RWPE2 (cell line): ENCODE measurements around the gene TMEM129.
A peak's percentile ranks its signal among the peaks of the same experiment; 100 is the strongest.

Source experiments
- ATAC-seq: fragments of 200-7000 bp; cut with Tn5 transposase; 3 replicates; pipeline ENCODE4 v1.9.1; 2021; ENCODE audit warnings: low read depth
- DNase-seq: peaks from one replicate; pipeline ENCODE4 v3.0.0-alpha.2; 2020; ENCODE audit warnings: low spot score
- H3K27ac ChIP-seq: fragments of 450-650 bp; 2 replicates; pipeline ENCODE4 v1.5.1; 2017; ENCODE audit warnings: mild to moderate bottlenecking; ENCODE audit not compliant: poor library complexity, severe bottlenecking
- H3K27me3 ChIP-seq: fragments of 250-450 bp; sonication (Bioruptor Pico); 2 replicates; pipeline ENCODE4 v1.5.1; 2021; ENCODE audit warnings: mild to moderate bottlenecking, moderate library complexity; ENCODE audit not compliant: insufficient read depth, poor library complexity, severe bottlenecking
- H3K36me3 ChIP-seq: fragments of 250-450 bp; sonication (Bioruptor Pico); 2 replicates; pipeline ENCODE4 v1.5.1; 2020; ENCODE audit warnings: low read depth, mild to moderate bottlenecking, moderate library complexity
- H3K4me1 ChIP-seq: fragments of 250-450 bp; sonication (Bioruptor Pico); 2 replicates; pipeline ENCODE4 v1.5.1; 2021; ENCODE audit warnings: mild to moderate bottlenecking, moderate library complexity; ENCODE audit not compliant: insufficient read depth, poor library complexity, severe bottlenecking
- H3K4me3 ChIP-seq: fragments of 250-450 bp; sonication (Bioruptor Pico); 2 replicates; pipeline ENCODE4 v1.5.1; 2021; ENCODE audit warnings: mild to moderate bottlenecking, moderate library complexity; ENCODE audit not compliant: severe bottlenecking
- H3K9me3 ChIP-seq: fragments of 250-450 bp; sonication (Bioruptor Pico); 2 replicates; pipeline ENCODE4 v1.5.1; 2021; ENCODE audit warnings: mild to moderate bottlenecking, moderate library complexity; ENCODE audit not compliant: severe bottlenecking
- TF ChIP-seq, protein P1 (sequence below): fragments of 450-650 bp; IDR thresholded peaks from one replicate; pipeline ENCODE4 v1.5.1; 2017; ENCODE audit warnings: mild to moderate bottlenecking, moderate library complexity; ENCODE audit not compliant: poor library complexity, severe bottlenecking

The TMEM129 gene

DNA sequence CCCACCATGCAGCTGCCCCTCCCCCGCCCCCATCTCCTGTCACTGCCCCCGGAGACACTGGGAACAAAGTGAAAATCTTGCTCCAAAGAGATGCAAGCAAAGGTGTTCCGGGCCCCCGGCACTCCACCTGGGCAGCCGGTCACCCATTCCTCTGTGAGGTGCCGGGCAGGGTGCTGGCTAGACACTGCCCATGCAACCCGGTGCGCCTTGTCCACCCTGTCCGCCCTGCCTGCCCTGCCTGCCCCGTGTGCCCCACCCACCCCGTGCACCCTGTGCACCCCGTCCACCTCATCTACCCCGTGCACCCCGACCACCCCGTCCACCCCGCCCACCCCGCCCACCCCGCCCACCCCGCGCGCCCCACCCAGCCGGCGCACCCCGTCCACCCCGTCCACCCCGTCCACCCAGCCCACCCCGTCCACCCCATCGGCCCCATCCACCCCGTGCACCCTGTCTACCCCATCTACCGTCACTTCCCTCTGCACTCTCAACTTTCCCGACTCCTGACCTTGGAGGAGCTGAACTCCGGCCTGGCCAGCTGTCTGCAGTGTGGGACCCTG, 40.1 kb upstream of the TMEM129 start:
- Histone ChIP-seq H3K27ac (no peak overlapping the region), H3K9me3 (no peaks in the 10 kb centered on the region), H3K4me3 (no peak overlapping the region), H3K4me1 (peaks cover 12% of the 10 kb centered on the region), H3K36me3 (no peaks in the 10 kb centered on the region), H3K27me3 (no peaks in the 10 kb centered on the region)
- no peak for DNase-seq
- TF ChIP-seq, protein P1, sequence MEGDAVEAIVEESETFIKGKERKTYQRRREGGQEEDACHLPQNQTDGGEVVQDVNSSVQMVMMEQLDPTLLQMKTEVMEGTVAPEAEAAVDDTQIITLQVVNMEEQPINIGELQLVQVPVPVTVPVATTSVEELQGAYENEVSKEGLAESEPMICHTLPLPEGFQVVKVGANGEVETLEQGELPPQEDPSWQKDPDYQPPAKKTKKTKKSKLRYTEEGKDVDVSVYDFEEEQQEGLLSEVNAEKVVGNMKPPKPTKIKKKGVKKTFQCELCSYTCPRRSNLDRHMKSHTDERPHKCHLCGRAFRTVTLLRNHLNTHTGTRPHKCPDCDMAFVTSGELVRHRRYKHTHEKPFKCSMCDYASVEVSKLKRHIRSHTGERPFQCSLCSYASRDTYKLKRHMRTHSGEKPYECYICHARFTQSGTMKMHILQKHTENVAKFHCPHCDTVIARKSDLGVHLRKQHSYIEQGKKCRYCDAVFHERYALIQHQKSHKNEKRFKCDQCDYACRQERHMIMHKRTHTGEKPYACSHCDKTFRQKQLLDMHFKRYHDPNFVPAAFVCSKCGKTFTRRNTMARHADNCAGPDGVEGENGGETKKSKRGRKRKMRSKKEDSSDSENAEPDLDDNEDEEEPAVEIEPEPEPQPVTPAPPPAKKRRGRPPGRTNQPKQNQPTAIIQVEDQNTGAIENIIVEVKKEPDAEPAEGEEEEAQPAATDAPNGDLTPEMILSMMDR, result no peak
- no peak for ATAC-seq

DNA sequence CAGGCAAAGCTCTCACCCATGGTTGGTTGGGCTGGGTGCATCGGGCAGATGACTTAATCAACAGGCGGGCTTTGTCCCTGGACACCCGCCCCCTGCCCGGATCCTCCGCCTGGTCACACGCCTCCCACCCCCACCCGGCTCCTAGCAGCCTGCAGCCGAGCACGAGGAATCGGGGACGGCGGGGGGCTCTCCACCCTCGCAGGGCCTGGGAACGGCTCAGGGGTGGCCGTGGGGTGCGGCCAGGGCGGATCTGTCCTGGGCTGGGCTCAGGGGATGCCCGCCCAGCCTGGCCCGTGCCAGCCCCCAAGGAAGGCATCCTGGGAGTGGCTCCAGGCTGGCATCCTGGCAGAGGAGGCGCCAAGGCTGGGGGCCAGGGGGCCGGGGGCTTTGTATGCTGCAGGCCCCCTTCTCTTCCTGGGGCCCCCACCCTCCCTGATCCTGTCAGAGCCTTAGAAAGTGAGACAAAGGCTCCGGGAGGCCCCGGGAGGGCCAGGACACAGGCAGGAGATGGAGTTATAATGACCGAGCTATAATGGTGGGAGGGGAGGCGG, 39.5 kb upstream of the TMEM129 start:
- ATAC-seq, result no peak
- Histone ChIP-seq H3K27ac (no peak overlapping the region), H3K27me3 (no peaks in the 10 kb centered on the region), H3K4me1 (peaks cover 12% of the 10 kb centered on the region), H3K4me3 (no peak overlapping the region), H3K36me3 (no peaks in the 10 kb centered on the region), H3K9me3 (no peaks in the 10 kb centered on the region)
- DNase-seq, result no peak
- TF ChIP-seq, protein P1, result no peak

DNA sequence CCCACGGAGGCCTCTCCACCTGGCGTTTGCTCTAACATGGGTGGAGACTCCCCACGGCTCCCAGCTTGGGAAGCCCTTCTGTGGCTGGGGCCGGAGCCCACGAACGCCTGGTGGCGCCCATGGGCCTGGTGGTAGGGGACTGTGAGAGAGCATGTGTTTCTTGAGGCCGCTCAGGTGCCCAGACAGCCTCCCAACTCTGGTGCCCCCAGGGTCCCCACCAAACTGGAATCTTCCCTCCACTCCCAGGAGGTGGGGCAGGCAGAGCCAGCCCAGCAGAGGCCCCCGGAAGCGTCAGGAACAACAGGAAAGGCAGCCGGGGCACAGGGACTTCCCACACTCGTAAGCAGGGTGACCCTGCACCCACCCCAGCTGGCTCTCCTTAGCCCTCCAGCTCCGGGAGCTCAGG, 38.7 kb upstream of the TMEM129 start:
- no peak for ATAC-seq
- H3K27me3 ChIP-seq, result no peaks in the 10 kb centered on the region
- no peaks in the 10 kb centered on the region for H3K9me3 ChIP-seq

DNA sequence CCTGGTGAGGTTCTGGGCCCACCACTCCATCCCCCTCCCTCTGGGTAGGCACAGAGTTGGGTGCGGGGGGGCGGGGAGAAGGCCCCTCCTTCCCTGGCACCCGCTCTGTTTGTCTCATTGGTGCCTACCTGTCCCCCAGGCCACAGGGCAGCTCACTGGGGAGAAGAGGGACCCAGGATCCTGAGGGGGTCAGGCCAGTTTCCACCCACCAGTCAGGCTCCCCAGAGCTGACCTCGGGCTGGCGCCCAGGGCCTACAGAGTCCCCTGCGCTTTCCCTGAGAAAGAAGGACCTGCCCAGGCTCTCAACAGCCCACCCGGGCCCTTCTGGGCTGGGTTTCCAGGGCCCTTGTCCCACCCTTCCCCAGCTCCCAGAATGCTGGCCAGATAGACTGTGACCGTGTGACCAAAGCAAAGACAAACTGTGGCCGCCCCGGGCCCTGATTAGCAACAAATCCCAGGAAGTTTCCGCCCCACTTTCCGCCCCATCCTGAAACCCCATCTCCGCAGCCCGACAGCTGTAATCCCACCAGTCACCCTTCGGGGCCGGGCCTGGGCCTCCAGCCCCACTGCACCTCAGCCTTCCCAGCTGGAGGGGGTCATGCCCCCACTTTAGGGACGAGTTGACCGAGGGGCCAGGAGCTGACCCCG, 38.2 kb upstream of the TMEM129 start:
- H3K27ac ChIP-seq, result peak overlapping the region; percentile 53
- H3K9me3 ChIP-seq, result no peaks in the 10 kb centered on the region
- no peak overlapping the region for H3K4me3 ChIP-seq
- TF ChIP-seq, protein P1, result no peak
- H3K4me1 ChIP-seq, result peaks cover 12% of the 10 kb centered on the region
- ATAC-seq (no peak), DNase-seq (no peak)
- no peaks in the 10 kb centered on the region for H3K36me3 ChIP-seq
- H3K27me3 ChIP-seq, result no peaks in the 10 kb centered on the region

More for the DNA sequence above, 38.7 kb upstream of the TMEM129 start:
- Histone ChIP-seq H3K27ac (peak overlapping the region; percentile 53), H3K4me3 (no peak overlapping the region), H3K36me3 (no peaks in the 10 kb centered on the region), H3K4me1 (peaks cover 12% of the 10 kb centered on the region)
- TF ChIP-seq, protein P1, result no peak
- DNase-seq, result no peak
